LNCAP (cell line): ENCODE results near the gene NDUFV2.
A peak's percentile ranks its signal among the peaks of the same experiment; 100 is the strongest.

ENCODE experiments used
- CTCF ChIP-seq: fragments of 450-650 bp; IDR thresholded peaks from 2 replicates; pipeline ENCODE4 v1.5.1; 2017; ENCODE audit warnings: mild to moderate bottlenecking

NDUFV2 gene

GRCh38 chr18:9147440-9148202, 45.1 kb downstream of the NDUFV2 start:
- TF ChIP-seq CTCF = peak; percentile 80

- TF ChIP-seq CTCF = 0 out of 2 replicates have a peak, but pooled peaks have one; percentile 2
Observed at GRCh38 chr18:9148203-9148552, 45.7 kb downstream of the NDUFV2 start.

- no peak for TF ChIP-seq CTCF
Observed at GRCh38 chr18:9150121-9150520, 47.6 kb downstream of the NDUFV2 start.

- no peak for TF ChIP-seq CTCF
Observed at GRCh38 chr18:9153256-9153655, 50.8 kb downstream of the NDUFV2 start.

GRCh38 chr18:9156604-9157249, 54.2 kb downstream of the NDUFV2 start:
- TF ChIP-seq CTCF = no peak

- TF ChIP-seq CTCF = no peak
Observed at GRCh38 chr18:9157806-9158205, 55.3 kb downstream of the NDUFV2 start.

- no peak for TF ChIP-seq CTCF
Observed at GRCh38 chr18:9160014-9160413, 57.5 kb downstream of the NDUFV2 start.
